ENCODE results near the gene USF2. TPM values are rescaled to one million over a fixed set of nuclear protein-coding genes. Genes with fewer than 3 reads are reported as not detected.

USF2 gene
- polyA plus RNA-seq, 1 donor from 2014 or later, result 107 TPM

GRCh38 chr19:35276706-35277281 lies 8.0 kb downstream of the USF2 start:
- H3K27ac ChIP-seq (ENCODE audit: low read length), result no peak overlapping the region
- H3K9me2 ChIP-seq (ENCODE audit: insufficient read depth, low read length), result no peaks in the 10 kb centered on the region
- no peaks in the 10 kb centered on the region for H3F3A ChIP-seq (ENCODE audit: insufficient read depth, low read length, poor library complexity, severe bottlenecking)
- no peaks in the 10 kb centered on the region for H3K79me2 ChIP-seq (replicated peaks; ENCODE audit: insufficient read depth, low read length)
- H3K9me3 ChIP-seq (ENCODE audit: low read length), result no peaks in the 10 kb centered on the region
- no peak overlapping the region for H3K9ac ChIP-seq (ENCODE audit: low read length)
- H3K27me3 ChIP-seq (ENCODE audit: insufficient read depth, low read depth, low read length), result no peaks in the 10 kb centered on the region
- H3K4me2 ChIP-seq (ENCODE audit: low read length), result no peak overlapping the region
- H2AFZ ChIP-seq (ENCODE audit: low read depth, low read length), result no peak overlapping the region
- no peaks in the 10 kb centered on the region for H4K20me1 ChIP-seq (ENCODE audit: insufficient read depth)
- TF ChIP-seq MXI1 (conservative IDR thresholded peaks at IDR 0.05; ENCODE audit: poor library complexity, severe bottlenecking) (no peak), SMC3 (conservative IDR thresholded peaks at IDR 0.05; ENCODE audit: poor library complexity) (no peak), TAF1 (IDR thresholded peaks at IDR 0.05; ENCODE audit: low read depth) (no peak), RAD21 (conservative IDR thresholded peaks at IDR 0.05) (no peak), CTCF (IDR thresholded peaks at IDR 0.05; ENCODE audit: poor library complexity, severe bottlenecking) (no peak), POLR2AphosphoS5 (IDR thresholded peaks at IDR 0.05) (no peak), EZH2 (IDR thresholded peaks at IDR 0.05; ENCODE audit: borderline replicate concordance, insufficient read depth, low read length, poor library complexity, severe bottlenecking) (no peak), REST (IDR thresholded peaks at IDR 0.05; ENCODE audit: borderline replicate concordance) (no peak), EP300 (conservative IDR thresholded peaks at IDR 0.05; ENCODE audit: poor library complexity, severe bottlenecking) (no peak)
- H3K36me3 ChIP-seq (ENCODE audit: insufficient read depth, low read length), result no peaks in the 10 kb centered on the region
- no peak overlapping the region for H3K4me3 ChIP-seq (ENCODE audit: low read length)

GRCh38 chr19:35278578-35279284 lies 10.0 kb downstream of the USF2 start:
- Histone ChIP-seq H3K27ac (ENCODE audit: low read length) (no peak overlapping the region), H3K36me3 (ENCODE audit: insufficient read depth, low read length) (no peaks in the 10 kb centered on the region), H3K9ac (ENCODE audit: low read length) (no peak overlapping the region), H2AFZ (ENCODE audit: low read depth, low read length) (no peak overlapping the region), H3F3A (ENCODE audit: insufficient read depth, low read length, poor library complexity, severe bottlenecking) (no peaks in the 10 kb centered on the region), H4K20me1 (ENCODE audit: insufficient read depth) (no peaks in the 10 kb centered on the region), H3K79me2 (replicated peaks; ENCODE audit: insufficient read depth, low read length) (no peaks in the 10 kb centered on the region), H3K4me3 (ENCODE audit: low read length) (no peak overlapping the region), H3K4me2 (ENCODE audit: low read length) (no peak overlapping the region), H3K9me3 (ENCODE audit: low read length) (no peaks in the 10 kb centered on the region), H3K27me3 (ENCODE audit: insufficient read depth, low read depth, low read length) (no peaks in the 10 kb centered on the region), H3K9me2 (ENCODE audit: insufficient read depth, low read length) (no peaks in the 10 kb centered on the region)
- TF ChIP-seq EZH2 (IDR thresholded peaks at IDR 0.05; ENCODE audit: borderline replicate concordance, insufficient read depth, low read length, poor library complexity, severe bottlenecking) (no peak), REST (IDR thresholded peaks at IDR 0.05; ENCODE audit: borderline replicate concordance) (no peak), SMC3 (conservative IDR thresholded peaks at IDR 0.05; ENCODE audit: poor library complexity) (no peak), POLR2AphosphoS5 (IDR thresholded peaks at IDR 0.05) (no peak), EP300 (conservative IDR thresholded peaks at IDR 0.05; ENCODE audit: poor library complexity, severe bottlenecking) (no peak), RAD21 (conservative IDR thresholded peaks at IDR 0.05) (no peak), MXI1 (conservative IDR thresholded peaks at IDR 0.05; ENCODE audit: poor library complexity, severe bottlenecking) (no peak), TAF1 (IDR thresholded peaks at IDR 0.05; ENCODE audit: low read depth) (no peak), CTCF (IDR thresholded peaks at IDR 0.05; ENCODE audit: poor library complexity, severe bottlenecking) (no peak)

All from neural cell (in vitro differentiated cells).